T-helper 1 cell (primary cell): ENCODE results near the gene TMEM258.

Experiments
- DNase-seq, 5 donors: peaks; one replicate each; pipeline ENCODE4 v3.0.0-alpha.2; 2012 to 2020

Gene TMEM258

DNA sequence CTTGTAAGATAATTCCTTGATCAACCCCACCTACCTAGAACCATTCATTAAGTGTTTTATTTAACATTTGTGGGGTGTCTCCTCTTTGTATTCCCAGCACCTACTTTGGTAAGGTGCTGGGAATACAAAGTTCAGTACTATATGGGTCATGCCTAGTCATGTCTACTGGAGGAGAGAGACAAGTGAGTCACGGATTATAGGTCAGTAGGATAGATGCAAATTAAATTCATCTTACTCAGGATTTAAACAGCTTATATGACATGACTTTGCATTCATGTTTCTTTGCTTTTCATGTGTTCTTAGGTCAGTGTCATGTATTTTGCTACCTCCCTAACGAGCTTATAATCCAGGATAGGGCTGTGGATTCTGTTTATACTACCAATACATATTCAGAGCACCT, 27.8 kb upstream of the TMEM258 start:
- no peak for DNase-seq

- no peak for DNase-seq
Measured at GRCh38 chr11:61817471-61818202, 25.2 kb upstream of the TMEM258 start.

DNA sequence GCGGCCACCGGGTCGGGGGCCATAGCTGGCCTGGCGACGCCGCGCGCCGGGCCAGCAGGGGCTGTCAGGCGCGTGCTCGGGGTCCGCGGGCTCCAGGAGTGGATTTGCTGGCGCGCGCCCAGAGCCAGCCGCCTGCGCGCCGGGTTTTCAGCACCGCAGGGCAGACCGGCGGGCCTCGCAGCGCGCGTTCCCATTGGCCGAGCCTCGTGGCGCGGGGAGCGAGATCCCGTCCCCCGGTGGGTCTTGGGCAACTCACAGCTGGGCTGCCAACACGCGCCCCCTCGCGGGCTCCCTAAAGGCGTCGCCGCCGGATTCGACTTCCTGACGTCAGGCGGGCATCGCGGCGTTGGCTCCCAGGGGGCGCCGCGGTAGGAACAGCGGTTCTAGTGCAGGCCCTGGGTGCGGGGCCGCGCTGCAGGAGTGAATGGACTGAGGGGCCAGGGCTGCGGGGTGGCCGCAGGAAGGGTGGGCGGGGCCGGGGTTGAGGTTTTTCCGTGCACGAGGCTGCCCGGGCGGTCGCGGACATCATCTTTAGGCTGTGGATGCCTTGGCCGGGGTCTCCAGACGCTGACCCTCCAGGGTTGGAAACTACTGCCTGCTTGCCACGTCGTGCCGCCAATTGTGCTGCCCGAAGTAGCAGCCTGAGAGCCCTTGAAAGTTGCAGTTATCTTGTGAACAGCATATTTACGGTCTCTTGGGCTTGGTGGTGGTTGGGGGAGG, 24.5 kb upstream of the TMEM258 start, which contains the start of gene FADS1:
Gene FADS1 (minus strand): TSS at position 268 of the 720 bp plus-strand sequence. CDS start 74 bp downstream, at position 194.
- peak; percentile 50 to 93 (median 56) for DNase-seq

DNA sequence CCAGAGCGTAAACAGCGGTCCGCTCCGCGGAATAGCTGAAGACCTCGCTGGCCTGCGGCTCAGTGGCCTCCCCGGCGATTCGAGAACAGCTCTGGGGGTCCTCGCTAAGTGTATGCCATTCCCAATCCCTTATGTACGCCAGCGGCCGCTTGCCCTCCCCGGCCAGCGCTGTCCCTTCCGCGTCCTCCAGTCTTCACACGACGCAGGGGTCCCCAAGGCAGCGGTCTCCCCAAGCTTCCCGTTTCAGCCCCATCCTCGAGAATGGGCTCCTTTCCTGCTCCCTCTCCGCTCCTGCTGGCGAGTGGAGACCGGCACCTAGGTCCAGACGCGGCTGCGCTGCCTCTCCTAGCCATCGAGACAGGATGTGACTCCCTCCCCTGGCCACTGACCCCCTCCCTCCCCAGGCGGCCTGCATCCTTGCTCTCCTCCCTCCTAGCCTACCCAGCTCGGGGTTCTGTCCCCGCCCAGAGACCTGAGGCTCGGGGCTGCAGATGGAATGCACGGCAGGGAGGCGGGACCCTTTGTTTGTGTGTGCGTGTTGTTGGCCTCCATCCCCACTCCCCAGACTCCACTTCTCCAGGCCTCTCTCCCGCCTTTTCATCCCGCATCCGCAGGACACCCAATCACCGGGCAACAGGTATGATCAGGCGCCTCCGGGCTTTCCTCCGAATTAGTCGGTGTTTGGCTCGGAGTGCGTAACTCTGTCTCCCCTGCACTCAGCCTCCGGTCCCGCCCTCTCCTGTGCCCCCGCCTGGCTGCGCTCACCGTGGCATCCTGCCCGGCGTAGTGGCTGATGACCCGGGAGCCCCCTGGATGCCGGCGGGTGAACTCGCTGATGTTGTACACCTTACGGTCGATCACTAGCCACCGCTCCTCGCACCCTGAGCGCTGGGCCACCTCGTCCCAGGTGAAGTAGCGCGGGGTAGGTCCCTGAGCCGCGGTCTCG, 23.7 kb upstream of the TMEM258 start:
- DNase-seq: peak in 4 of 5 donors; percentile 30 to 74 (median 32)

DNA sequence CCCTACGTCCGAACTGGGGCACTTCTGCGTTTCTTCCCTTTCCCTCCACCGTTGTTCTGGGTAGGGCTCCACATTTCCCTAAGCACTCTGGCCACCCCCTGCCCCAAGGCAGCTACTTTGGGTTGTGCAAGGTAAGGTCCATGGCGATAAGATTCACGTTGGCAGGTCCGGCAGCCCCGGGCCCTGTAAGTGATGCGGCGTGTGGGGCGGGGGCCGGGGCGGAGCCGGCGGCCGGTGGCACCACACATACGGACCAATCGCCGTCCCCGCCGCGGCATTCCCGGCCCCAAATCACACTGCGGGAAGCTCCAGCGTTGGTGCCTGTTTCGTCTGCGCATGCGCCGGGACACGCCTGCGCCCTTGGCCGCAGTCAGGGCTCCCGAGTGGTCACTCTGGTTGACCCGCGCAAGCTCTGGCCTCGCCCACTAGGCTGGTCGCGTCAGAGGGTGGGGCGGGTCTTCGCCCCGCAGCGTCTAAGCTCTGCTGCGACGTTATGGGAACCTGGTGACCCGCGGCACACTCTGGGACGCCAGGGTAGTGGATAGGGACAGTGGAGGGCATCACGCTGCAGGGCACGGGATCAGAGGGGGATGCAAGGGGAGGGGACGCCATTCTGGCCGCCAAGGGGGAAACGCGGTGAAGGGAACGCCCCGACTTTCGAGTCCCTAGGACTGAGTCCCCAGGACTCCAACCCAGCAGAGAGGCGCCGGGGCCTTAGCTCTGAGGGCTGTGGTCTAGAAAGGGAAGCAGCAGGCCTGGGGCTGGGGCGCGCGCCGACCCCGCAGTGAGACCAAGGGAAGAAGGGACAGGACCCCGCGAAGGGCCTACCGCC, 22.8 kb upstream of the TMEM258 start:
- DNase-seq: peak in 1 of 5 donors; percentile 91

DNA sequence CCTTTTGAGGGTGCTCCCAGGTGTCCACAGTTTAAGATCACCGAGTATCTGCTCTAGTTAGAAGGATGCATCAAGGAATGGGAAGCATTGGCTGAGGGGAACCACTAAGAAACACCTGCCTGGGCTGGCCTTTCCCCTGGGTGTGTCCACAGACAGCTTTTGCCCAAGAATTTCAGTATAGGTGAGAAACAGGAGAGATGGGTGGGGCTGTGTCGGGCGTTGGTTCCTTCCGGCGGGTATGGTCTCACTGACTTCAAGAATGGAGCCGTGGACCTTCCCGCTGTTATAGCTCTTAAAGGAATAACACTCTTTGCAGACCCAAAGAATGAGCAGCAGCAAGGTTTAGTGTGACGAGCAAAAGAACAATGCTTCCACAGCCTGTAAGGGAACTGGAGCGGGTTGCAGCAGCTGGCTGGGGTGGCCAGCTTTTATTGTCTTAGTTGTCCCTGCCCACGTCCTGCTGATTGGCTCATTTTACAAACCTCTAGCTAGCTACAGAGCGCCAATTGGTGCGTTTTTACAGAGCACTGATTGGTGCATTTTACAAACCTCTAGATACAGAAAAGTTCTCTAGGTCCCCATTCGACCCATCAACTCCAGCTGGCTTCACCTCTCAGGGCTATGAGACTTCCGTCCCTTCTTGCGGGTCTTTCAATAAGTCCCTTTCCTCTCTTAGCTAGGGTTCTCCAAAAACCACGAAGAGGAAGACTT, 22.0 kb upstream of the TMEM258 start:
- DNase-seq: peak in 1 of 5 donors; percentile 65

DNA sequence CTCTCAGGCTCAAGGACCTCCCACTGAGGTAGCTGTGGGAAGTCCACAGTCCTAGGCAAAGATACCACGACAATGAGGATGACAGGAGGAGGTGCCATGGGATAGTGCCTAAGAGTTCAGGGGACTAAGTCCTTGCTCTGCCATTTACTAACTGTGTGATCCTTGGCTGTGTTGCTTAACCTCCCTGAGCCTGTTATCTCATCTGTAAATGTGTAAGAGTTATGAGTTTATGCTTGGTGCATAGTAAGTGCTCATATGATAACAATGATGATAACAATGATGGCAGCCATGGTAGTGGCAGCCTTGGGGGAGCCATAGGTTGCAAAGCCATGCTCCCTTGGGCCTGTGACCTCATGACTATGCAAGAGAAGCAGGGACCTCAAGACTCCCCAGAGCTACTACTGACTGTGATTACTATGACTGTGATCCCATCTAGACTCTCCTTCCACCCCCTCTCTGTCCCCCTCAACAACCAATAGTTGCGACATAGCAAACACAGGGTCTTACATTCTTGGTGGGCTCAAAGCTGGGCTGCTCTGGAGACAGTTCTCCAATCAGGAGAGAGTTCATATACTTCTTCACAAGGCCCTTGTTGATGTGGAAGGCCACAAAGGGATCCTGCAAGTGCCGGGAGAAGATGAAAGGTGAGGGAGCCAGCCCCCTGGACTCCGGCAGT, 20.5 kb upstream of the TMEM258 start:
- DNase-seq: no peak

GRCh38 chr11:61811831-61812230, 19.4 kb upstream of the TMEM258 start:
- no peak for DNase-seq

- no peak for DNase-seq
Measured at GRCh38 chr11:61810671-61811175, 18.3 kb upstream of the TMEM258 start.

GRCh38 chr11:61806785-61807184, 14.4 kb upstream of the TMEM258 start:
- DNase-seq: no peak

DNA sequence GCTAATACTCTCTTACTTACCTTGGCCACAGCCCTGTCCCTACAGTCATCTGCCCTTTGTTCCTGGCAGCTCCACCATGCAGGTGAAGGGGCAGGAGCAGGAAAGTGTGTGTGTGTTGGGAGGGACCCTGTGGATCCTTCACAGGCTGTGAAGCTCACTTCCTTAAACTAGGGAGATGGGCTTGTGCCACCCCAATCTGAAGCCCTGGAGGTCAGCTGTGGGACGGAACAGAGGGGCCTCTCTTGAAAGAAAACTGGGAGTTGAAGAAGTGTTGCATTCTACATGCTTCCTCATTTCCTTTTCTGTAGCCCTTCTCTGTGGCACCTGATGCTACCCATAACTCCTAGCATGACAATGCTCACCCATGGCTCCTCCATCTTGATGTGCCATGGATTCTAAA, 12.7 kb upstream of the TMEM258 start:
- no peak for DNase-seq

DNA sequence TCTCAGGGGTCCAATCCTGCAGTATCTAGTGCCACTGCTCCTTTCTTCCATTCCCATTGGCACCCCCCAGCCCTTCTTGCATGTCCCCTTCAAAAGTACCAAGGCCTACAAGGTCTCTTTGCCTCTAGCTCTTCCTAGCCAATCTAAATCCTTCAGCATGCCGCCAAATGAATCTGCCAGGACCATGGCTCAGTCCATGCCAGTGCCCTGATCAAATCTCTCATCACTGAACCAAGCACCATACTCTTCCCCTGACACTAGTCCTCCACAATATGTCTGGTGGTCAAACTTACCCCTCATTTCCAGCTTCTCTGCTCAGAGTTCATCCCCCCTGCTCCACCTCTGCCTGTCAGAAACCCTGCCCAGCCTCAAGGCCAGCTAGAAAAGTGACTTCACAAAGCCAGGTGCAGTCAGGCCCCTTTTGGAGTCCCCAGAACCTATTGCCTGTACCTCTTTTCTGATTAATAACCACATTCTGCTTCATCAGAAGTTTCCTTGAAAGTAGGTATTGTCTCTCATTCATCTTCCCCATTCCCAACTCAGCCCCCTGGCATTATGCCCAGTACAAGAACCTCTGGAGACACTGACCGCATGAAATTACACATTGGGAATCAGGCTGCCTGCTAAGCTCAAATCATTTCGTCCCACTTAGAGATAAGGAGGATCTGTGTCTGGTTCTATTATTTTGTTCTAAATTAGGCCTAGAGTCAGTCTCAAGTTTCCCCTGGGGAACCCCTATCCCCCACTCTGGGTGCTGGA, 11.7 kb upstream of the TMEM258 start:
- DNase-seq: no peak

DNA sequence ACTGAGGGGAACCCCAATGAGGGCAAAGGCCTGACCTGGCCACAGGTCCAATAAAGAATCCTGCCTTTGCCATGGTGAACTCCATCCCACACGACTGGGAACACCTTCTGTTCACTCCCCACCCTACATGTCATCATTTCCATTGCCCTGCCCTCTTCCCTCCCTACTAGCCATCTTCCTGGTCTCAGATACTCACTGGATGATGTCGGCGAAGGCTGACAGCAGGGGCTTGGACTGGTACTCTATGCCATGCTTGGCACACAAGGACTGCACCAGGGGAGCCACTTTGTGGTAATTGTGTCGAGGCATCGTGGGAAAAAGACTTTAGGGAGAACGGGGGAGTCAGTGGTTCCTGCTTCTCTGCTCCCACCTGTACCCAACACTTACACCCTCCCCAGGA, 10.2 kb upstream of the TMEM258 start:
- DNase-seq: no peak

- DNase-seq: no peak
Measured at GRCh38 chr11:61800331-61801281, 8.2 kb upstream of the TMEM258 start.

DNA sequence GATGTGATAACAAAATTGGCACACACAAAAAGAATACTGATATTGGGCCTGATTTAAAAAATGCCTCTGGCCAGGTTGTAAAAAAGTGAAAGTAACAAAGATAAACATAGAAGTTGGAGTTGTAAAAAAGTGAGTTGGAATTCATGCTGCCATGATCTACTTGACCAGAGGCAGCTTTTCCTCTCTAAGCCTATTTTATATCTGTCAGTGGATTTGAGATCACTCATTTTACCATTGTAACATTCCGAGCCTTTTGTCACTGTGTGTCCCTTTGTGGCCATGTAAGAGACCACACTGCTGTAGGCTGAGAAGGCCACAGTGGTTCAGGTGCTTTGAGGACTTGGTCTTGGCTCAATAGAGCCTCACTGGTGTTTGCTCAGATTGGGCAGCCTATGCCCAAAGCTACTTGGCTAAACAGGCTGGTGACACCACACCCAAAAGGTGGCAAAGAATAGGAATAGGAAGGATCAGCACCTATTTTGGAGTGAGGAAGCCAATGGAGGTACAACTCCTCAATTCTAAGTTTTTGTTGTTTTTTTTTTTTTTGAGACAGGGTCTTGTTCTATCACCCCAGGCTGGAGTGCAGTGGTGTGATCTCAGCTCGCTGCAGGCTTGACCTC, 7.4 kb upstream of the TMEM258 start:
- DNase-seq: no peak

GRCh38 chr11:61797263-61797944, 5.0 kb upstream of the TMEM258 start:
- peak in 4 of 5 donors; percentile 53 to 71 (median 64) for DNase-seq

GRCh38 chr11:61795876-61796526, 3.6 kb upstream of the TMEM258 start:
- no peak for DNase-seq
